GM23338 (cell line): ENCODE measurements around the gene MANSC1. TPM values are rescaled to one million over a fixed set of nuclear protein-coding genes. Genes with fewer than 3 reads are reported as not detected.

Experiments
- ATAC-seq: fragments of 200-7000 bp; cut with Tn5 transposase; 3 replicates; pipeline ENCODE4 v1.9.1; 2020
- DNase-seq: peaks from one replicate; pipeline ENCODE4 v3.0.0-alpha.2; 2015; ENCODE audit warnings: low spot score
- H2AFZ ChIP-seq: fragments of 200-600 bp; sonication (generic); 2 replicates; pipeline ENCODE4 v1.8.0; 2016; ENCODE audit warnings: antibody characterized with exemption, mild to moderate bottlenecking, moderate library complexity
- H3F3A ChIP-seq: fragments of 200-600 bp; sonication (generic); replicated peaks from 2 replicates; pipeline ENCODE4 v1.8.0; 2017; ENCODE audit warnings: antibody characterized with exemption, mixed run types, low read depth
- H3K27ac ChIP-seq: fragments of 200-600 bp; sonication (generic); 2 replicates; pipeline ENCODE4 v1.6.1; 2016; ENCODE audit warnings: low read depth
- H3K27me3 ChIP-seq: fragments of 200-600 bp; sonication (generic); 2 replicates; pipeline ENCODE4 v1.8.0; 2016; ENCODE audit warnings: mild to moderate bottlenecking, mixed run types, moderate library complexity; ENCODE audit not compliant: insufficient read depth
- H3K36me3 ChIP-seq: fragments of 200-600 bp; sonication (generic); 2 replicates; pipeline ENCODE4 v1.8.0; 2016; ENCODE audit warnings: mild to moderate bottlenecking; ENCODE audit not compliant: insufficient read depth
- H3K4me1 ChIP-seq: fragments of 200-600 bp; sonication (generic); 2 replicates; pipeline ENCODE4 v1.8.0; 2016; ENCODE audit warnings: mild to moderate bottlenecking, moderate library complexity; ENCODE audit not compliant: insufficient read depth
- H3K4me2 ChIP-seq: fragments of 200-600 bp; sonication (generic); 2 replicates; pipeline ENCODE4 v1.7.1; 2017; ENCODE audit warnings: mixed run types
- H3K4me3 ChIP-seq: fragments of 200-600 bp; sonication (generic); 2 replicates; pipeline ENCODE4 v1.6.1; 2016; ENCODE audit warnings: mixed run types
- H3K79me2 ChIP-seq: fragments of 200-600 bp; sonication (generic); replicated peaks from 2 replicates; pipeline ENCODE4 v1.8.0; 2017; ENCODE audit warnings: mild to moderate bottlenecking; ENCODE audit not compliant: insufficient read depth
- H3K9me2 ChIP-seq: fragments of 200-600 bp; sonication (generic); 2 replicates; pipeline ENCODE4 v1.8.0; 2017; ENCODE audit not compliant: insufficient read depth
- H4K20me1 ChIP-seq: fragments of 200-600 bp; sonication (generic); replicated peaks from 2 replicates; pipeline ENCODE4 v1.8.0; 2017; ENCODE audit warnings: mild to moderate bottlenecking; ENCODE audit not compliant: insufficient read depth
- H3K27ac Mint-ChIP-seq: 2 replicates; pipeline ENCODE4 v1.8.0; 2020; ENCODE audit warnings: inconsistent platforms, mild to moderate bottlenecking, moderate library complexity, mixed read lengths
- H3K27me3 Mint-ChIP-seq: 3 replicates; pipeline ENCODE4 v1.8.0; 2022; ENCODE audit warnings: low read depth, mild to moderate bottlenecking, moderate library complexity, mixed read lengths, inconsistent platforms; ENCODE audit not compliant: insufficient read depth, poor library complexity
- H3K36me3 Mint-ChIP-seq: 3 replicates; pipeline ENCODE4 v1.8.0; 2021; ENCODE audit warnings: low read depth, mild to moderate bottlenecking, inconsistent platforms, moderate library complexity, mixed read lengths
- H3K4me1 Mint-ChIP-seq: 3 replicates; pipeline ENCODE4 v1.8.0; 2020; ENCODE audit warnings: mild to moderate bottlenecking, inconsistent platforms, mixed read lengths
- H3K4me3 Mint-ChIP-seq: 3 replicates; pipeline ENCODE4 v1.8.0; 2021; ENCODE audit warnings: moderate library complexity, mild to moderate bottlenecking, inconsistent platforms, mixed read lengths
- H3K9me3 Mint-ChIP-seq: 3 replicates; pipeline ENCODE4 v1.8.0; 2020; ENCODE audit warnings: moderate library complexity, mild to moderate bottlenecking, inconsistent platforms, mixed read lengths
- CREB1 ChIP-seq: fragments of 250-450 bp; sonication (Bioruptor Pico); IDR thresholded peaks from 2 replicates; pipeline ENCODE4 v1.5.0; 2020; ENCODE audit warnings: low read depth, mild to moderate bottlenecking, moderate library complexity
- JUNB ChIP-seq: IDR thresholded peaks from one replicate; pipeline ENCODE4 v1.6.1; 2016; ENCODE audit warnings: antibody characterized with exemption; ENCODE audit not compliant: unreplicated experiment
- NANOG ChIP-seq: IDR thresholded peaks from 2 replicates; pipeline ENCODE4 v1.6.1; 2016; ENCODE audit warnings: antibody characterized with exemption, borderline replicate concordance
- POLR2AphosphoS5 ChIP-seq: IDR thresholded peaks from 2 replicates; pipeline ENCODE4 v1.6.1; 2016; ENCODE audit warnings: antibody characterized with exemption, low read depth
- STAT1 ChIP-seq: IDR thresholded peaks from one replicate; pipeline ENCODE4 v1.6.1; 2016; ENCODE audit warnings: antibody characterized with exemption; ENCODE audit not compliant: unreplicated experiment
- ZNF114 ChIP-seq: fragments of 250-450 bp; sonication (Bioruptor Pico); IDR thresholded peaks from 2 replicates; pipeline ENCODE4 v1.5.0; 2020; ENCODE audit warnings: mild to moderate bottlenecking, moderate library complexity
- ZNF331 ChIP-seq: fragments of 250-450 bp; sonication (Bioruptor Pico); IDR thresholded peaks from 2 replicates; pipeline ENCODE4 v1.5.0; 2020; ENCODE audit warnings: low read depth, mild to moderate bottlenecking, moderate library complexity
- polyA plus RNA-seq: library from polyadenylated mRNA; unstranded; fragments of >200 nt; fragmentation: Nextera tagmentation; extraction: Ambion mirVana; gene quantifications from 2 replicates; pipeline ENCODE4 v1.2.1, GENCODE V29; 2016
- total RNA-seq: library from RNA; depleted of rRNA; stranded (reverse); fragments of >200 nt; shearing (Covaris generic); gene quantifications from 2 replicates; pipeline ENCODE4 v1.2.3, GENCODE V29; 2014
- TF ChIP-seq, protein P1 (sequence below), 2 experiments: fragments of 200-600 bp in 1 of 2; sonication (generic) in 1 of 2; conservative IDR thresholded peaks; 2 replicates each; pipeline versions ENCODE4 v1.5.1 to v1.6.1; 2016 to 2017; ENCODE audit warnings: antibody characterized with exemption in 2 of 2, low read depth in 2 of 2, mild to moderate bottlenecking in 2 of 2, moderate library complexity in 1 of 2
- TF ChIP-seq, protein P2 (sequence below): IDR thresholded peaks from 2 replicates; pipeline ENCODE4 v1.6.1; 2016; ENCODE audit warnings: antibody characterized with exemption
- TF ChIP-seq, protein P3 (sequence below): IDR thresholded peaks from one replicate; pipeline ENCODE4 v1.6.1; 2018; ENCODE audit warnings: antibody characterized with exemption; ENCODE audit not compliant: unreplicated experiment

MANSC1 gene
- total and polyA plus RNA-seq, 2 experiments from 2014 or later, result 4.4 to 5.1 TPM

DNA sequence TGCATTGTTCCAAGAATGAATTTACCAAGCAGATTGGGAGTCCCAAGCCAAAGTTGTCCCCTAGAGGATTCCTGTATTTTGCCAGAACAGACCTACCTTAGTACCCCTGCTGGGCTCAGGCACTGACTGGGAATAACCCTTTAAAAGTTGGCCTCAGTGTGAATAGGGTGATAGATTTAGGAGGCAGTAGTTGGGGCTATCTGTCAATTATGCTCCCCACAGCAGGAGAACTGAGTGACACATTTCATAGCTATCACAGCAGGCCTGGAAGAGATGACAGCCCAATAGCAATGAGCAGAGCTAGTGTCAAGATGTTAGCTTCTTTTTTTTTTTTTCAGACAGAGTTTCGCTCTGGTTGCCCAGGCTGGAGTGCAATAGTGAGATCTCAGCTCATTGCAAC, 68.9 kb downstream of the MANSC1 start:
- TF ChIP-seq, protein P1, sequence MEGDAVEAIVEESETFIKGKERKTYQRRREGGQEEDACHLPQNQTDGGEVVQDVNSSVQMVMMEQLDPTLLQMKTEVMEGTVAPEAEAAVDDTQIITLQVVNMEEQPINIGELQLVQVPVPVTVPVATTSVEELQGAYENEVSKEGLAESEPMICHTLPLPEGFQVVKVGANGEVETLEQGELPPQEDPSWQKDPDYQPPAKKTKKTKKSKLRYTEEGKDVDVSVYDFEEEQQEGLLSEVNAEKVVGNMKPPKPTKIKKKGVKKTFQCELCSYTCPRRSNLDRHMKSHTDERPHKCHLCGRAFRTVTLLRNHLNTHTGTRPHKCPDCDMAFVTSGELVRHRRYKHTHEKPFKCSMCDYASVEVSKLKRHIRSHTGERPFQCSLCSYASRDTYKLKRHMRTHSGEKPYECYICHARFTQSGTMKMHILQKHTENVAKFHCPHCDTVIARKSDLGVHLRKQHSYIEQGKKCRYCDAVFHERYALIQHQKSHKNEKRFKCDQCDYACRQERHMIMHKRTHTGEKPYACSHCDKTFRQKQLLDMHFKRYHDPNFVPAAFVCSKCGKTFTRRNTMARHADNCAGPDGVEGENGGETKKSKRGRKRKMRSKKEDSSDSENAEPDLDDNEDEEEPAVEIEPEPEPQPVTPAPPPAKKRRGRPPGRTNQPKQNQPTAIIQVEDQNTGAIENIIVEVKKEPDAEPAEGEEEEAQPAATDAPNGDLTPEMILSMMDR (conservative IDR thresholded peaks at IDR 0.05; ENCODE audit: low read depth in 2 of 2), result no peak
- no peak for TF ChIP-seq ZNF114
- TF ChIP-seq STAT1, result no peak
- TF ChIP-seq, protein P2, sequence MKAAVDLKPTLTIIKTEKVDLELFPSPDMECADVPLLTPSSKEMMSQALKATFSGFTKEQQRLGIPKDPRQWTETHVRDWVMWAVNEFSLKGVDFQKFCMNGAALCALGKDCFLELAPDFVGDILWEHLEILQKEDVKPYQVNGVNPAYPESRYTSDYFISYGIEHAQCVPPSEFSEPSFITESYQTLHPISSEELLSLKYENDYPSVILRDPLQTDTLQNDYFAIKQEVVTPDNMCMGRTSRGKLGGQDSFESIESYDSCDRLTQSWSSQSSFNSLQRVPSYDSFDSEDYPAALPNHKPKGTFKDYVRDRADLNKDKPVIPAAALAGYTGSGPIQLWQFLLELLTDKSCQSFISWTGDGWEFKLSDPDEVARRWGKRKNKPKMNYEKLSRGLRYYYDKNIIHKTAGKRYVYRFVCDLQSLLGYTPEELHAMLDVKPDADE, result no peak
- no peak for TF ChIP-seq CREB1 (CRISPR knock-in tag)
- no peak for TF ChIP-seq POLR2AphosphoS5
- TF ChIP-seq NANOG, result no peak
- H3K27ac ChIP-seq, result no peak overlapping the region
- no peak overlapping the region for H3K4me2 ChIP-seq
- no peak overlapping the region for H3K4me3 Mint-ChIP-seq
- DNase-seq (no peak), ATAC-seq (peak; percentile 37)
- no peaks in the 10 kb centered on the region for H3K79me2 ChIP-seq
- H4K20me1 ChIP-seq, result no peaks in the 10 kb centered on the region
- H2AFZ ChIP-seq, result no peak overlapping the region
- peaks cover 6% of the 10 kb centered on the region for H3K27me3 Mint-ChIP-seq
- H3K36me3 Mint-ChIP-seq, result no peaks in the 10 kb centered on the region
- H3K9me3 Mint-ChIP-seq, result peaks cover 9% of the 10 kb centered on the region; the same call in 2 of the 3 replicates
- no peaks in the 10 kb centered on the region for H3K36me3 ChIP-seq
- H3K4me3 ChIP-seq, result no peak overlapping the region
- peaks cover 32% of the 10 kb centered on the region for H3K4me1 Mint-ChIP-seq
- H3K27ac Mint-ChIP-seq, result no peak overlapping the region
- H3K4me1 ChIP-seq, result peaks cover 26% of the 10 kb centered on the region
- H3K9me2 ChIP-seq, result no peaks in the 10 kb centered on the region
- no peaks in the 10 kb centered on the region for H3K27me3 ChIP-seq
- no peaks in the 10 kb centered on the region for H3F3A ChIP-seq

DNA sequence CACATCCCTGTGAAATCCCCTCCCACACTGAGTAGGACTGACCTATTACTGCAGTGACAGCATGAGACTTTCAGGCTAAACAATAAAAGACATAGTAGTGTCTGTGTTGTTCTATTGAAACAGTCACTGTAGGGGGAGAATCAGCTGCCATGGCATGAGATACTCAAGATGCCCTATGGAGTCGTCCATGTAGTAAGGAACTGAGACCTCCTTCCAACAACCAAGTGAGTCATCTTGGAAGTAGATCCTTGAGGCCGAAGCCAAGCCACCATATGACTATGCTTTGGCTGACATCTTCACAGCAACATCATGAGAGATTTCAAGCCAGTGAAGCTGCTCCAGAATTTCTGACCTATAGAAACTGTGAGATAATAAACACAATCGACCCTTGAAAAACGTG, 71.1 kb downstream of the MANSC1 start:
- Mint-ChIP-seq H3K27ac (no peak overlapping the region), H3K36me3 (no peaks in the 10 kb centered on the region), H3K4me3 (no peak overlapping the region), H3K4me1 (peaks cover 26% of the 10 kb centered on the region), H3K9me3 (peaks cover 9% of the 10 kb centered on the region; the same call in 2 of the 3 replicates), H3K27me3 (peaks cover 1% of the 10 kb centered on the region)
- Histone ChIP-seq H3K36me3 (no peaks in the 10 kb centered on the region), H3K27me3 (no peaks in the 10 kb centered on the region), H3K9me2 (no peaks in the 10 kb centered on the region), H2AFZ (no peak overlapping the region), H3F3A (no peaks in the 10 kb centered on the region), H3K4me3 (no peak overlapping the region), H3K4me2 (no peak overlapping the region), H3K79me2 (no peaks in the 10 kb centered on the region), H3K4me1 (peaks cover 22% of the 10 kb centered on the region), H4K20me1 (no peaks in the 10 kb centered on the region), H3K27ac (no peak overlapping the region)
- ATAC-seq, result no peak
- DNase-seq, result no peak
- TF ChIP-seq ZNF114, result no peak
- TF ChIP-seq, protein P3, sequence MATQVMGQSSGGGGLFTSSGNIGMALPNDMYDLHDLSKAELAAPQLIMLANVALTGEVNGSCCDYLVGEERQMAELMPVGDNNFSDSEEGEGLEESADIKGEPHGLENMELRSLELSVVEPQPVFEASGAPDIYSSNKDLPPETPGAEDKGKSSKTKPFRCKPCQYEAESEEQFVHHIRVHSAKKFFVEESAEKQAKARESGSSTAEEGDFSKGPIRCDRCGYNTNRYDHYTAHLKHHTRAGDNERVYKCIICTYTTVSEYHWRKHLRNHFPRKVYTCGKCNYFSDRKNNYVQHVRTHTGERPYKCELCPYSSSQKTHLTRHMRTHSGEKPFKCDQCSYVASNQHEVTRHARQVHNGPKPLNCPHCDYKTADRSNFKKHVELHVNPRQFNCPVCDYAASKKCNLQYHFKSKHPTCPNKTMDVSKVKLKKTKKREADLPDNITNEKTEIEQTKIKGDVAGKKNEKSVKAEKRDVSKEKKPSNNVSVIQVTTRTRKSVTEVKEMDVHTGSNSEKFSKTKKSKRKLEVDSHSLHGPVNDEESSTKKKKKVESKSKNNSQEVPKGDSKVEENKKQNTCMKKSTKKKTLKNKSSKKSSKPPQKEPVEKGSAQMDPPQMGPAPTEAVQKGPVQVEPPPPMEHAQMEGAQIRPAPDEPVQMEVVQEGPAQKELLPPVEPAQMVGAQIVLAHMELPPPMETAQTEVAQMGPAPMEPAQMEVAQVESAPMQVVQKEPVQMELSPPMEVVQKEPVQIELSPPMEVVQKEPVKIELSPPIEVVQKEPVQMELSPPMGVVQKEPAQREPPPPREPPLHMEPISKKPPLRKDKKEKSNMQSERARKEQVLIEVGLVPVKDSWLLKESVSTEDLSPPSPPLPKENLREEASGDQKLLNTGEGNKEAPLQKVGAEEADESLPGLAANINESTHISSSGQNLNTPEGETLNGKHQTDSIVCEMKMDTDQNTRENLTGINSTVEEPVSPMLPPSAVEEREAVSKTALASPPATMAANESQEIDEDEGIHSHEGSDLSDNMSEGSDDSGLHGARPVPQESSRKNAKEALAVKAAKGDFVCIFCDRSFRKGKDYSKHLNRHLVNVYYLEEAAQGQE, result no peak
- TF ChIP-seq NANOG, result no peak
- TF ChIP-seq STAT1, result no peak
- TF ChIP-seq, protein P1 (conservative IDR thresholded peaks at IDR 0.05; ENCODE audit: low read depth in 2 of 2), result no peak
- no peak for TF ChIP-seq ZNF331 (CRISPR knock-in tag)
- no peak for TF ChIP-seq CREB1 (CRISPR knock-in tag)
- TF ChIP-seq JUNB, result no peak
